ENCODE data around the gene VPS45.
"Not testable (repeated sequence)": the region's sequence is repeated elsewhere in the genome, so short reads cannot be mapped to it uniquely, and the experiment has no call there.

VPS45 gene

GRCh38 chr1:150067184-150068108, at the start of gene VPS45:
Gene VPS45 (plus strand): TSS chr1:150067776. CDS start chr1:150067858, 82 bp downstream.
- DNase-seq (ENCODE audit: low read depth, low spot score) = peak; percentile 64

GRCh38 chr1:150018165-150018564, 49.4 kb upstream of the VPS45 start:
- no peak for DNase-seq (ENCODE audit: low read depth, low spot score)

GRCh38 chr1:150020711-150021110, 46.9 kb upstream of the VPS45 start:
- DNase-seq (ENCODE audit: low read depth, low spot score) = no peak

- DNase-seq (ENCODE audit: low read depth, low spot score) = no peak
Observed at GRCh38 chr1:150021191-150021694, 46.3 kb upstream of the VPS45 start.

GRCh38 chr1:150022357-150022756, 45.2 kb upstream of the VPS45 start:
- no peak for DNase-seq (ENCODE audit: low read depth, low spot score)

- DNase-seq (ENCODE audit: low read depth, low spot score) = no peak
Observed at GRCh38 chr1:150024156-150024555, 43.4 kb upstream of the VPS45 start.

- DNase-seq (ENCODE audit: low read depth, low spot score) = no peak
Observed at GRCh38 chr1:150028322-150028721, 39.3 kb upstream of the VPS45 start.

GRCh38 chr1:150034336-150034735, 33.2 kb upstream of the VPS45 start:
- DNase-seq (ENCODE audit: low read depth, low spot score) = no peak

- DNase-seq (ENCODE audit: low read depth, low spot score) = no peak
Observed at GRCh38 chr1:150049926-150050325, 17.6 kb upstream of the VPS45 start.

GRCh38 chr1:150051089-150051373, 16.5 kb upstream of the VPS45 start:
- no peak for DNase-seq (ENCODE audit: low read depth, low spot score)

GRCh38 chr1:150051905-150052412, 15.6 kb upstream of the VPS45 start:
- DNase-seq (ENCODE audit: low read depth, low spot score) = not testable (repeated sequence)

- DNase-seq (ENCODE audit: low read depth, low spot score) = no peak
Observed at GRCh38 chr1:150053926-150054325, 13.7 kb upstream of the VPS45 start.

GRCh38 chr1:150055507-150055906, 12.1 kb upstream of the VPS45 start:
- not testable (repeated sequence) for DNase-seq (ENCODE audit: low read depth, low spot score)

GRCh38 chr1:150056407-150056806, 11.2 kb upstream of the VPS45 start:
- DNase-seq (ENCODE audit: low read depth, low spot score) = no peak

- DNase-seq (ENCODE audit: low read depth, low spot score) = no peak
Observed at GRCh38 chr1:150060260-150060659, 7.3 kb upstream of the VPS45 start.

- no peak for DNase-seq (ENCODE audit: low read depth, low spot score)
Observed at GRCh38 chr1:150061632-150062101, 5.9 kb upstream of the VPS45 start.

- DNase-seq (ENCODE audit: low read depth, low spot score) = no peak
Observed at GRCh38 chr1:150062113-150062512, 5.5 kb upstream of the VPS45 start.

GRCh38 chr1:150065184-150065871, 2.2 kb upstream of the VPS45 start:
- DNase-seq (ENCODE audit: low read depth, low spot score) = no peak

GRCh38 chr1:150066328-150066727, 1.2 kb upstream of the VPS45 start:
- no peak for DNase-seq (ENCODE audit: low read depth, low spot score)

GRCh38 chr1:150066838-150067183, 765 bp upstream of the VPS45 start:
- DNase-seq (ENCODE audit: low read depth, low spot score) = no peak

GRCh38 chr1:150068109-150068435, 496 bp downstream of the VPS45 start:
- DNase-seq (ENCODE audit: low read depth, low spot score) = no peak

GRCh38 chr1:150069923-150070322, 2.3 kb downstream of the VPS45 start:
- no peak for DNase-seq (ENCODE audit: low read depth, low spot score)

- no peak for DNase-seq (ENCODE audit: low read depth, low spot score)
Observed at GRCh38 chr1:150072959-150073358, 5.4 kb downstream of the VPS45 start.
